MCF 10A (cell line): ENCODE results near the gene LTBP2. TPM values are rescaled to one million over a fixed set of nuclear protein-coding genes. Genes with fewer than 3 reads are reported as not detected.

Experiments
- BruUV-seq: library from RNA; stranded (reverse); fragments of 400-500 nt; replicated peaks from 2 replicates; lab custom pipeline; 2021; lab: Mats Ljungman, UMichigan
- CTCF ChIA-PET: fragments of 300-600 bp; sonication (Branson Sonifier 250); formaldehyde crosslinking; extraction: SDS; loops from one replicate; lab custom pipeline; 2021; ENCODE audit warnings: antibody characterized with exemption, inconsistent platforms; lab: Yijun Ruan, JAX
- POLR2A ChIA-PET: fragments of 300-600, 350-650 bp; sonication (Branson Sonifier 250); formaldehyde crosslinking; extraction: SDS; loops from one replicate; lab custom pipeline; 2020; ENCODE audit warnings: antibody characterized with exemption, inconsistent platforms; lab: Yijun Ruan, JAX
- DNase-seq: peaks from one replicate; pipeline ENCODE4 v3.0.0-alpha.2; 2018; ENCODE audit not compliant: unreplicated experiment
- H3K27ac Mint-ChIP-seq: one replicate; pipeline ENCODE4 v1.8.0; 2022; ENCODE audit warnings: mild to moderate bottlenecking, low read depth, mixed read lengths; ENCODE audit not compliant: unreplicated experiment
- H3K27me3 Mint-ChIP-seq: one replicate; pipeline ENCODE4 v1.8.0; 2022; ENCODE audit warnings: mixed read lengths; ENCODE audit not compliant: insufficient read depth, unreplicated experiment
- H3K36me3 Mint-ChIP-seq: one replicate; pipeline ENCODE4 v1.8.0; 2022; ENCODE audit warnings: mild to moderate bottlenecking, moderate library complexity, mixed read lengths; ENCODE audit not compliant: insufficient read depth, unreplicated experiment
- H3K4me1 Mint-ChIP-seq: one replicate; pipeline ENCODE4 v1.8.0; 2022; ENCODE audit warnings: mixed read lengths; ENCODE audit not compliant: insufficient read depth, unreplicated experiment
- H3K4me3 Mint-ChIP-seq: one replicate; pipeline ENCODE4 v1.8.0; 2022; ENCODE audit warnings: mild to moderate bottlenecking, moderate library complexity, mixed read lengths; ENCODE audit not compliant: unreplicated experiment
- H3K9me3 Mint-ChIP-seq: one replicate; pipeline ENCODE4 v1.8.0; 2022; ENCODE audit warnings: mixed read lengths; ENCODE audit not compliant: unreplicated experiment
- intact Hi-C: fragments of 100-400 bp; cut with micrococcal nuclease; formaldehyde crosslinking; loops from 2 replicates; pipeline ENCODE4 v1.14.1; 2022
- total RNA-seq: library from RNA; stranded (reverse); gene quantifications from 2 replicates; pipeline ENCODE4 v1.2.3, GENCODE V29; 2022
- TF ChIP-seq, protein P1 (sequence below): fragments of 200-600 bp; IDR thresholded peaks from one replicate; pipeline ENCODE4 v1.8.0; 2022; ENCODE audit warnings: antibody characterized with exemption, mild to moderate bottlenecking; ENCODE audit not compliant: unreplicated experiment

The LTBP2 gene
- total RNA-seq, 1 experiment from 2014 or later = 16.8 TPM

DNA sequence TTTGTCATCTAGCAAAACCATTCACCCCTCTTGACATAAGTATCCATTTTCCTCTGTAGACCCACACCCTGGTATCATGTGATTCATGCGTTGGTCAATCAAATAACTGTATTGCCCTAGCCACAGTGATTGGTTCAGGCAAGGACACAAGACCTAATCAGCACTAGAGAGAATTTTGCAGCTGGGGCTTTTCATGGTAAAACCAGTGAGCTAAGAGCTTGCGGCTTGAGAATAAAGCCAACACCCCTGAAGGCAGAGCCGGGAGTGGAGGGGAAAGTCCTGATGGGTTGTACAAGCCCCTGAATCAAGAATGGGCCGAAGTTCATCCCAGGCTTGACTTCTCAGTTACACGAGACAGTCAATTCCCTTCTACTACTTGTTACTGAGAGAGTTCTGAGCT lies 33.2 kb upstream of the LTBP2 start:
- Mint-ChIP-seq H3K9me3 (no peaks in the 10 kb centered on the region), H3K27ac (no peak overlapping the region), H3K36me3 (peaks cover 11% of the 10 kb centered on the region), H3K4me3 (no peak overlapping the region), H3K4me1 (peaks cover 20% of the 10 kb centered on the region), H3K27me3 (no peaks in the 10 kb centered on the region)
- ChIA-PET CTCF (interaction anchor here (0.6 to 1.2 kb wide), 3 partner anchors 26 to 117 kb away, joined by 3 to 4 read pairs (median 4); no protein-coding TSS in a partner anchor), POLR2A (interaction anchor here (1.4 kb wide), 1 partner anchor 72 kb away, joined by 3 read pairs; no protein-coding TSS in a partner anchor)
- BruUV-seq = no TSS peak
- intact Hi-C loops = no loop called here
- DNase-seq = no peak
- TF ChIP-seq, protein P1, sequence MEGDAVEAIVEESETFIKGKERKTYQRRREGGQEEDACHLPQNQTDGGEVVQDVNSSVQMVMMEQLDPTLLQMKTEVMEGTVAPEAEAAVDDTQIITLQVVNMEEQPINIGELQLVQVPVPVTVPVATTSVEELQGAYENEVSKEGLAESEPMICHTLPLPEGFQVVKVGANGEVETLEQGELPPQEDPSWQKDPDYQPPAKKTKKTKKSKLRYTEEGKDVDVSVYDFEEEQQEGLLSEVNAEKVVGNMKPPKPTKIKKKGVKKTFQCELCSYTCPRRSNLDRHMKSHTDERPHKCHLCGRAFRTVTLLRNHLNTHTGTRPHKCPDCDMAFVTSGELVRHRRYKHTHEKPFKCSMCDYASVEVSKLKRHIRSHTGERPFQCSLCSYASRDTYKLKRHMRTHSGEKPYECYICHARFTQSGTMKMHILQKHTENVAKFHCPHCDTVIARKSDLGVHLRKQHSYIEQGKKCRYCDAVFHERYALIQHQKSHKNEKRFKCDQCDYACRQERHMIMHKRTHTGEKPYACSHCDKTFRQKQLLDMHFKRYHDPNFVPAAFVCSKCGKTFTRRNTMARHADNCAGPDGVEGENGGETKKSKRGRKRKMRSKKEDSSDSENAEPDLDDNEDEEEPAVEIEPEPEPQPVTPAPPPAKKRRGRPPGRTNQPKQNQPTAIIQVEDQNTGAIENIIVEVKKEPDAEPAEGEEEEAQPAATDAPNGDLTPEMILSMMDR = no peak

GRCh38 chr14:74641601-74642391 lies 29.8 kb upstream of the LTBP2 start:
- CTCF ChIA-PET = interaction anchor here (0.6 to 1.0 kb wide), 4 partner anchors 29 to 1346 kb away, joined by 3 to 5 read pairs (median 3); no protein-coding TSS in a partner anchor
- intact Hi-C loops = no loop called here
- TF ChIP-seq, protein P1 = no peak
- DNase-seq = no peak
- Mint-ChIP-seq H3K27ac (no peak overlapping the region), H3K36me3 (peaks cover 11% of the 10 kb centered on the region), H3K4me3 (no peak overlapping the region), H3K9me3 (no peaks in the 10 kb centered on the region), H3K4me1 (no peaks in the 10 kb centered on the region), H3K27me3 (no peaks in the 10 kb centered on the region)
- POLR2A ChIA-PET = interaction anchor here (0.7 to 1.2 kb wide), 2 partner anchors 15 to 300 kb away, joined by 3 read pairs; no protein-coding TSS in a partner anchor
- no TSS peak for BruUV-seq

GRCh38 chr14:74638966-74639365 lies 26.9 kb upstream of the LTBP2 start:
- intact Hi-C loops = no loop called here
- Mint-ChIP-seq H3K27ac (no peak overlapping the region), H3K27me3 (no peaks in the 10 kb centered on the region), H3K4me3 (no peak overlapping the region), H3K9me3 (no peaks in the 10 kb centered on the region), H3K36me3 (no peaks in the 10 kb centered on the region), H3K4me1 (no peaks in the 10 kb centered on the region)
- POLR2A ChIA-PET = interaction anchor here (2.0 to 4.2 kb wide), 3 partner anchors 10 to 23 kb away, joined by 6 to 13 read pairs (median 8); no protein-coding TSS in a partner anchor
- TF ChIP-seq, protein P1 = no peak
- DNase-seq = no peak
- no TSS peak for BruUV-seq
- CTCF ChIA-PET = interaction anchor here (0.7 to 1.0 kb wide), 2 partner anchors 8 to 26 kb away, joined by 3 read pairs; no protein-coding TSS in a partner anchor

- ChIA-PET CTCF (interaction anchor here (1.0 kb wide), 2 partner anchors 9 to 29 kb away, joined by 3 read pairs; no protein-coding TSS in a partner anchor), POLR2A (interaction anchor here (2.0 to 4.2 kb wide), 3 partner anchors 10 to 22 kb away, joined by 6 to 13 read pairs (median 8); no protein-coding TSS in a partner anchor)
- no peaks in the 10 kb centered on the region for H3K4me1 Mint-ChIP-seq
- H3K27me3 Mint-ChIP-seq = no peaks in the 10 kb centered on the region
- no peaks in the 10 kb centered on the region for H3K36me3 Mint-ChIP-seq
- no peak overlapping the region for H3K27ac Mint-ChIP-seq
- no peak overlapping the region for H3K4me3 Mint-ChIP-seq
- no TSS peak for BruUV-seq
- intact Hi-C loops = no loop called here
- TF ChIP-seq, protein P1 = no peak
- DNase-seq = no peak
- no peaks in the 10 kb centered on the region for H3K9me3 Mint-ChIP-seq
Measured at GRCh38 chr14:74638066-74638465, 26.0 kb upstream of the LTBP2 start.
